HepG2 (cell line): Measurements from ENCODE around the gene JAK2.

Experiments
- FOXJ3 ChIP-seq: sonication (generic); formaldehyde crosslinking; IDR thresholded peaks from 2 replicates; pipeline ENCODE4 v1.4.0; 2020; ENCODE audit warnings: missing genetic modification reagents, mild to moderate bottlenecking, borderline replicate concordance
- GTF2F1 ChIP-seq: fragments of 150-350 bp; IDR thresholded peaks from 2 replicates; pipeline ENCODE4 v1.6.1; 2014; ENCODE audit warnings: low read length
- NKX3-1 ChIP-seq: sonication (generic); formaldehyde crosslinking; IDR thresholded peaks from 2 replicates; pipeline ENCODE4 v1.5.0; 2020; ENCODE audit warnings: missing genetic modification reagents
- SMARCC2 ChIP-seq: fragments of 450-650 bp; IDR thresholded peaks from 2 replicates; pipeline ENCODE4 v1.6.1; 2017; ENCODE audit warnings: antibody characterized with exemption, mild to moderate bottlenecking
- ZNF350 ChIP-seq: sonication (generic); formaldehyde crosslinking; IDR thresholded peaks from 2 replicates; pipeline ENCODE4 v1.4.0; 2020; ENCODE audit warnings: mild to moderate bottlenecking, low read depth, missing genetic modification reagents, borderline replicate concordance
- TF ChIP-seq, protein P1 (sequence below): sonication (generic); formaldehyde crosslinking; IDR thresholded peaks from 2 replicates; pipeline ENCODE4 v1.5.0; 2020; ENCODE audit warnings: mild to moderate bottlenecking, missing genetic modification reagents, moderate library complexity
- TF ChIP-seq, protein P2 (sequence below): sonication (generic); formaldehyde crosslinking; IDR thresholded peaks from 2 replicates; pipeline ENCODE4 v1.4.0; 2020; ENCODE audit warnings: missing genetic modification reagents, borderline replicate concordance

GRCh38 chr9:4985386-4986266 lies 554 bp downstream of the JAK2 start:
- TF ChIP-seq, protein P1, sequence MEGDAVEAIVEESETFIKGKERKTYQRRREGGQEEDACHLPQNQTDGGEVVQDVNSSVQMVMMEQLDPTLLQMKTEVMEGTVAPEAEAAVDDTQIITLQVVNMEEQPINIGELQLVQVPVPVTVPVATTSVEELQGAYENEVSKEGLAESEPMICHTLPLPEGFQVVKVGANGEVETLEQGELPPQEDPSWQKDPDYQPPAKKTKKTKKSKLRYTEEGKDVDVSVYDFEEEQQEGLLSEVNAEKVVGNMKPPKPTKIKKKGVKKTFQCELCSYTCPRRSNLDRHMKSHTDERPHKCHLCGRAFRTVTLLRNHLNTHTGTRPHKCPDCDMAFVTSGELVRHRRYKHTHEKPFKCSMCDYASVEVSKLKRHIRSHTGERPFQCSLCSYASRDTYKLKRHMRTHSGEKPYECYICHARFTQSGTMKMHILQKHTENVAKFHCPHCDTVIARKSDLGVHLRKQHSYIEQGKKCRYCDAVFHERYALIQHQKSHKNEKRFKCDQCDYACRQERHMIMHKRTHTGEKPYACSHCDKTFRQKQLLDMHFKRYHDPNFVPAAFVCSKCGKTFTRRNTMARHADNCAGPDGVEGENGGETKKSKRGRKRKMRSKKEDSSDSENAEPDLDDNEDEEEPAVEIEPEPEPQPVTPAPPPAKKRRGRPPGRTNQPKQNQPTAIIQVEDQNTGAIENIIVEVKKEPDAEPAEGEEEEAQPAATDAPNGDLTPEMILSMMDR (CRISPR knock-in tag) = no peak
- TF ChIP-seq SMARCC2 (no peak), ZNF350 (CRISPR knock-in tag) (0 out of 2 replicates have a peak, but pooled peaks have one; percentile 13), FOXJ3 (CRISPR knock-in tag) (no peak), NKX3-1 (CRISPR knock-in tag) (no peak), GTF2F1 (no peak)
- TF ChIP-seq, protein P2, sequence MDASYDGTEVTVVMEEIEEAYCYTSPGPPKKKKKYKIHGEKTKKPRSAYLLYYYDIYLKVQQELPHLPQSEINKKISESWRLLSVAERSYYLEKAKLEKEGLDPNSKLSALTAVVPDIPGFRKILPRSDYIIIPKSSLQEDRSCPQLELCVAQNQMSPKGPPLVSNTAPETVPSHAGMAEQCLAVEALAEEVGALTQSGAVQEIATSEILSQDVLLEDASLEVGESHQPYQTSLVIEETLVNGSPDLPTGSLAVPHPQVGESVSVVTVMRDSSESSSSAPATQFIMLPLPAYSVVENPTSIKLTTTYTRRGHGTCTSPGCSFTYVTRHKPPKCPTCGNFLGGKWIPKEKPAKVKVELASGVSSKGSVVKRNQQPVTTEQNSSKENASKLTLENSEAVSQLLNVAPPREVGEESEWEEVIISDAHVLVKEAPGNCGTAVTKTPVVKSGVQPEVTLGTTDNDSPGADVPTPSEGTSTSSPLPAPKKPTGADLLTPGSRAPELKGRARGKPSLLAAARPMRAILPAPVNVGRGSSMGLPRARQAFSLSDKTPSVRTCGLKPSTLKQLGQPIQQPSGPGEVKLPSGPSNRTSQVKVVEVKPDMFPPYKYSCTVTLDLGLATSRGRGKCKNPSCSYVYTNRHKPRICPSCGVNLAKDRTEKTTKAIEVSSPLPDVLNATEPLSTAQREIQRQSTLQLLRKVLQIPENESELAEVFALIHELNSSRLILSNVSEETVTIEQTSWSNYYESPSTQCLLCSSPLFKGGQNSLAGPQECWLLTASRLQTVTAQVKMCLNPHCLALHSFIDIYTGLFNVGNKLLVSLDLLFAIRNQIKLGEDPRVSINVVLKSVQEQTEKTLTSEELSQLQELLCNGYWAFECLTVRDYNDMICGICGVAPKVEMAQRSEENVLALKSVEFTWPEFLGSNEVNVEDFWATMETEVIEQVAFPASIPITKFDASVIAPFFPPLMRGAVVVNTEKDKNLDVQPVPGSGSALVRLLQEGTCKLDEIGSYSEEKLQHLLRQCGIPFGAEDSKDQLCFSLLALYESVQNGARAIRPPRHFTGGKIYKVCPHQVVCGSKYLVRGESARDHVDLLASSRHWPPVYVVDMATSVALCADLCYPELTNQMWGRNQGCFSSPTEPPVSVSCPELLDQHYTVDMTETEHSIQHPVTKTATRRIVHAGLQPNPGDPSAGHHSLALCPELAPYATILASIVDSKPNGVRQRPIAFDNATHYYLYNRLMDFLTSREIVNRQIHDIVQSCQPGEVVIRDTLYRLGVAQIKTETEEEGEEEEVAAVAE (CRISPR knock-in tag) = no peak
